IMR-90 (cell line): Measurements from ENCODE around the gene CABP4. TPM values are rescaled to one million over a fixed set of nuclear protein-coding genes. Genes with fewer than 3 reads are reported as not detected.

Experiments used
- ATAC-seq: fragments of 200-7000 bp; cut with Tn5 transposase; 2 replicates; pipeline ENCODE4 v1.9.1; 2020; ENCODE audit warnings: low read depth, mild to moderate bottlenecking, moderate library complexity
- BruUV-seq: library from RNA; stranded (reverse); fragments of 400-500 nt; replicated peaks from 2 replicates; lab custom pipeline; 2021; lab: Mats Ljungman, UMichigan
- CTCF ChIA-PET: fragments of 300-600 bp; formaldehyde crosslinking; extraction: SDS; loops from one replicate; lab custom pipeline; 2021; ENCODE audit warnings: antibody characterized with exemption; lab: Yijun Ruan, JAX
- POLR2A ChIA-PET: fragments of 300-600 bp; sonication (Branson Sonifier 250); formaldehyde crosslinking; loops from one replicate; lab custom pipeline; 2022; ENCODE audit warnings: antibody characterized with exemption; ENCODE audit not compliant: unreplicated experiment; lab: Charles Lee
- DNase-seq: peaks from one replicate; pipeline ENCODE4 v3.0.0; 2013
- H2AFZ ChIP-seq: replicated peaks from 2 replicates; pipeline ENCODE3; 2013; ENCODE audit warnings: low read length, mild to moderate bottlenecking; ENCODE audit not compliant: poor library complexity
- H2AK5ac ChIP-seq: 2 replicates; pipeline ENCODE4 v1.6.1; 2013; ENCODE audit warnings: low read depth, low read length, inconsistent platforms
- H2AK9ac ChIP-seq: replicated peaks from 2 replicates; pipeline ENCODE3; 2013; ENCODE audit warnings: mild to moderate bottlenecking, low read depth, low read length, moderate library complexity; ENCODE audit not compliant: poor library complexity
- H2BK120ac ChIP-seq: 2 replicates; pipeline ENCODE4 v1.6.1; 2013; ENCODE audit warnings: low read depth, low read length, inconsistent platforms
- H2BK15ac ChIP-seq: 3 replicates; pipeline ENCODE4 v1.6.1; 2013; ENCODE audit warnings: low read depth, low read length, inconsistent platforms
- H2BK20ac ChIP-seq: 2 replicates; pipeline ENCODE4 v1.6.1; 2013; ENCODE audit warnings: low read depth, mild to moderate bottlenecking, inconsistent platforms, low read length, moderate library complexity
- H2BK5ac ChIP-seq: 2 replicates; pipeline ENCODE4 v1.6.1; 2013; ENCODE audit warnings: mild to moderate bottlenecking, low read depth, low read length, inconsistent platforms; ENCODE audit not compliant: poor library complexity, severe bottlenecking
- H3K14ac ChIP-seq: replicated peaks from 2 replicates; pipeline ENCODE4 v1.6.1; 2013; ENCODE audit warnings: low read depth, low read length, inconsistent platforms
- H3K18ac ChIP-seq: 2 replicates; pipeline ENCODE4 v1.6.1; 2013; ENCODE audit warnings: low read depth, low read length, control low read depth
- H3K23ac ChIP-seq: 2 replicates; pipeline ENCODE4 v1.6.1; 2013; ENCODE audit warnings: low read depth, low read length, inconsistent platforms
- H3K27ac ChIP-seq: 2 replicates; pipeline ENCODE4 v1.5.1; 2013; ENCODE audit warnings: mild to moderate bottlenecking, control low read depth, low read length; ENCODE audit not compliant: insufficient read depth
- H3K27me3 ChIP-seq: 2 replicates; pipeline ENCODE4 v1.6.1; 2013; ENCODE audit warnings: low read length; ENCODE audit not compliant: control insufficient read depth, insufficient read depth
- H3K36me3 ChIP-seq: 2 replicates; pipeline ENCODE4 v1.6.1; 2013; ENCODE audit warnings: low read length, mixed read lengths; ENCODE audit not compliant: control insufficient read depth, insufficient read depth
- H3K4ac ChIP-seq: 2 replicates; pipeline ENCODE4 v1.6.1; 2013; ENCODE audit warnings: low read depth, low read length, inconsistent platforms
- H3K4me1 ChIP-seq: 2 replicates; pipeline ENCODE4 v1.6.1; 2013; ENCODE audit warnings: low read length, mixed read lengths; ENCODE audit not compliant: control insufficient read depth, insufficient read depth
- H3K4me2 ChIP-seq: 2 replicates; pipeline ENCODE4 v1.6.1; 2013; ENCODE audit warnings: low read depth, mild to moderate bottlenecking, control low read depth, low read length, moderate library complexity
- H3K4me3 ChIP-seq: 2 replicates; pipeline ENCODE4 v1.5.1; 2013; ENCODE audit warnings: low read depth, mild to moderate bottlenecking, control low read depth, low read length, moderate library complexity; ENCODE audit not compliant: insufficient read depth
- H3K56ac ChIP-seq: 2 replicates; pipeline ENCODE4 v1.6.1; 2013; ENCODE audit warnings: low read length, inconsistent platforms; ENCODE audit not compliant: insufficient read depth; ENCODE audit errors: extremely low read depth
- H3K79me1 ChIP-seq, 2 experiments: 2 replicates each; pipeline ENCODE4 v1.6.1; 2013; ENCODE audit warnings: low read length in 2 of 2, inconsistent platforms in 1 of 2, low read depth in 1 of 2
- H3K9ac ChIP-seq: 2 replicates; pipeline ENCODE4 v1.6.1; 2013; ENCODE audit warnings: low read depth, low read length, control low read depth
- H3K9me1 ChIP-seq: 2 replicates; pipeline ENCODE4 v1.6.1; 2013; ENCODE audit warnings: low read length, inconsistent platforms; ENCODE audit not compliant: insufficient read depth
- H3K9me3 ChIP-seq: 2 replicates; pipeline ENCODE4 v1.6.1; 2013; ENCODE audit warnings: low read length; ENCODE audit not compliant: control insufficient read depth, insufficient read depth
- H4K20me1 ChIP-seq: 2 replicates; pipeline ENCODE4 v1.6.1; 2013; ENCODE audit warnings: low read length, inconsistent platforms; ENCODE audit not compliant: insufficient read depth
- H4K5ac ChIP-seq: 2 replicates; pipeline ENCODE4 v1.6.1; 2013; ENCODE audit warnings: mild to moderate bottlenecking, low read depth, low read length, control low read depth
- H4K8ac ChIP-seq, 2 experiments: 2 replicates each; pipeline ENCODE4 v1.6.1; 2013; ENCODE audit warnings: low read depth in 2 of 2, low read length in 2 of 2, control low read depth in 1 of 2, inconsistent platforms in 1 of 2
- H4K91ac ChIP-seq: 2 replicates; pipeline ENCODE4 v1.6.1; 2013; ENCODE audit warnings: low read depth, low read length, inconsistent platforms; ENCODE audit not compliant: insufficient read depth
- BHLHE40 ChIP-seq: fragments of 150-350 bp; IDR thresholded peaks from 2 replicates; pipeline ENCODE4 v1.6.1; 2016; ENCODE audit warnings: mild to moderate bottlenecking, low read depth, low read length
- CEBPB ChIP-seq: IDR thresholded peaks from 2 replicates; pipeline ENCODE4 v1.6.1; 2012; ENCODE audit warnings: low read depth, low read length, improper control_type of control experiment
- CHD1 ChIP-seq: IDR thresholded peaks from 2 replicates; pipeline ENCODE4 v1.6.1; 2012; ENCODE audit warnings: low read depth, low read length, improper control_type of control experiment
- CTCF ChIP-seq: conservative IDR thresholded peaks from 2 replicates; pipeline ENCODE4 v1.5.1; 2012; ENCODE audit warnings: mild to moderate bottlenecking, low read depth, low read length, improper control_type of control experiment
- ELK1 ChIP-seq: fragments of 150-350 bp; IDR thresholded peaks from 2 replicates; pipeline ENCODE4 v1.6.1; 2016; ENCODE audit warnings: low read depth, mild to moderate bottlenecking, low read length, moderate library complexity, borderline replicate concordance
- FOS ChIP-seq: fragments of 150-350 bp; IDR thresholded peaks from 2 replicates; pipeline ENCODE4 v1.6.1; 2016; ENCODE audit warnings: low read depth, low read length
- MAFK ChIP-seq: IDR thresholded peaks from 2 replicates; pipeline ENCODE4 v1.6.1; 2012; ENCODE audit warnings: low read depth, low read length, improper control_type of control experiment
- MAZ ChIP-seq: IDR thresholded peaks from 2 replicates; pipeline ENCODE4 v1.6.1; 2012; ENCODE audit warnings: low read depth, mild to moderate bottlenecking, low read length, improper control_type of control experiment, moderate library complexity, borderline replicate concordance
- MXI1 ChIP-seq: IDR thresholded peaks from 2 replicates; pipeline ENCODE4 v1.6.1; 2012; ENCODE audit warnings: low read depth, mild to moderate bottlenecking, low read length, moderate library complexity, borderline replicate concordance
- NFE2L2 ChIP-seq: fragments of 150-350 bp; IDR thresholded peaks from 2 replicates; pipeline ENCODE4 v1.6.1; 2016; ENCODE audit warnings: low read depth, mild to moderate bottlenecking, low read length
- POLR2A ChIP-seq: IDR thresholded peaks from 2 replicates; pipeline ENCODE4 v1.6.1; 2012; ENCODE audit warnings: mild to moderate bottlenecking, low read depth, low read length
- RAD21 ChIP-seq: IDR thresholded peaks from 2 replicates; pipeline ENCODE4 v1.6.1; 2012; ENCODE audit warnings: low read length, improper control_type of control experiment
- RCOR1 ChIP-seq: IDR thresholded peaks from 2 replicates; pipeline ENCODE4 v1.6.1; 2012; ENCODE audit warnings: mild to moderate bottlenecking, low read length, improper control_type of control experiment; ENCODE audit not compliant: insufficient replicate concordance
- RFX5 ChIP-seq: IDR thresholded peaks from 2 replicates; pipeline ENCODE4 v1.8.0; 2012; ENCODE audit warnings: low read depth, mild to moderate bottlenecking, low read length, moderate library complexity
- SMC3 ChIP-seq: fragments of 150-350 bp; IDR thresholded peaks from 2 replicates; pipeline ENCODE4 v1.6.1; 2016; ENCODE audit warnings: low read depth, mild to moderate bottlenecking, antibody characterized with exemption, low read length, moderate library complexity
- WGBS, 2 experiments: methylation state at CpG; one replicate each; pipeline versions ENCODE4 v1.1.5 to v1.1.7; 2013; ENCODE audit warnings: missing lambda C conversion rate in 2 of 2; ENCODE audit not compliant: insufficient read length in 1 of 2; ENCODE audit errors: extremely low coverage in 2 of 2; 5-methylcytosine and 5-hydroxymethylcytosine counted together
- dilution Hi-C: fragments of 300-500 bp; cut with HindIII; formaldehyde crosslinking; loops from one replicate; pipeline ENCODE4 v1.14.3; 2018; ENCODE audit warnings: low sequenced_read_pairs; ENCODE audit not compliant: unreplicated experiment
- in situ Hi-C: fragments of 300-500 bp; cut with MboI; formaldehyde crosslinking; loops from 3 replicates; pipeline ENCODE4 v1.14.3; 2019; ENCODE audit warnings: low sequenced_read_pairs, inconsistent platforms, mixed read lengths
- intact Hi-C: fragments of 100-400 bp; cut with micrococcal nuclease; formaldehyde crosslinking; loops from 2 replicates; pipeline ENCODE4 v1.10.0; 2022
- polyA plus RNA-seq, 3 experiments: library from polyadenylated mRNA; depleted of rRNA; stranded (reverse); fragments of >200 nt; gene quantifications; 2 replicates each; pipeline ENCODE4 v1.2.3, GENCODE V29; 2012; ENCODE audit warnings: low replicate concordance in 1 of 3
- total RNA-seq: library from RNA; depleted of rRNA; stranded (reverse); fragments of >200 nt; gene quantifications from 2 replicates; pipeline ENCODE4 v1.2.3, GENCODE V29; 2012

Gene CABP4
- total and polyA plus RNA-seq, 2 of the 4 experiments (the other 2 are of a cell fraction) = not detected

- no peak for ATAC-seq
- DNase-seq = no peak
- H3K56ac ChIP-seq = no peak overlapping the region; the same call in 1 of the 2 replicates
- H2BK120ac ChIP-seq = no peak overlapping the region
- no TSS peak for BruUV-seq
- H2BK5ac ChIP-seq = no peak overlapping the region
- no peak overlapping the region; a peak in 1 of 4 replicates for H4K8ac ChIP-seq
- no peak overlapping the region for H3K27ac ChIP-seq
- WGBS, 2 experiments = 100% methylated on average over 5 of the region's 16 CpGs; no CpG with 5 or more reads in 1 of the 2 experiments
- in situ Hi-C loops = no loop called here
- peak overlapping the region; percentile 27; the same call in 1 of the 2 replicates for H2AK5ac ChIP-seq
- peaks cover 3% of the 10 kb centered on the region; the same call in 1 of the 2 replicates for H3K4me1 ChIP-seq
- H2AFZ ChIP-seq = peak overlapping the region; percentile 69
- H3K9me3 ChIP-seq = no peaks in the 10 kb centered on the region
- no peaks in the 10 kb centered on the region for H3K27me3 ChIP-seq
- ChIA-PET CTCF (interaction anchor here (0.7 kb wide), 1 partner anchor 985 kb away, joined by 3 read pairs; no protein-coding TSS in a partner anchor), POLR2A (interaction anchor here (0.6 kb wide), 1 partner anchor 461 kb away, joined by 3 read pairs; the partner anchor contains the start of gene SYT12)
- H3K23ac ChIP-seq = no peak overlapping the region
- no peak overlapping the region for H4K91ac ChIP-seq
- H4K5ac ChIP-seq = no peak overlapping the region
- intact Hi-C loops = loop anchor here (5.0 kb wide), 1 partner anchor 62 kb away; no protein-coding TSS in a partner anchor
- H3K4me2 ChIP-seq = peak overlapping the region; percentile 55; the same call in 1 of the 2 replicates
- H2BK15ac ChIP-seq = no peak overlapping the region
- H3K9me1 ChIP-seq = peaks cover 15% of the 10 kb centered on the region
- H3K4ac ChIP-seq = no peak overlapping the region
- no peaks in the 10 kb centered on the region; the same call in 1 of the 2 replicates for H4K20me1 ChIP-seq
- no peak overlapping the region for H3K9ac ChIP-seq
- peaks cover 8% of the 10 kb centered on the region for H3K36me3 ChIP-seq
- peaks cover 14 to 38% of the 10 kb centered on the region in 2 experiments for H3K79me1 ChIP-seq
- H2AK9ac ChIP-seq = peak overlapping the region; percentile 85
- no peak overlapping the region for H2BK20ac ChIP-seq
- no peak overlapping the region for H3K18ac ChIP-seq
- no peak overlapping the region for H3K14ac ChIP-seq
- H3K4me3 ChIP-seq = no peak overlapping the region
- dilution Hi-C loops = no loop called here
- no peak for TF ChIP-seq CHD1
- TF ChIP-seq RCOR1 = no peak
- no peak for TF ChIP-seq CEBPB
- no peak for TF ChIP-seq CTCF
- TF ChIP-seq BHLHE40 = no peak
- TF ChIP-seq RFX5 = no peak
- TF ChIP-seq RAD21 = no peak
- TF ChIP-seq NFE2L2 = no peak
- TF ChIP-seq POLR2A = no peak
- TF ChIP-seq ELK1 = no peak
- TF ChIP-seq MAZ = no peak
- TF ChIP-seq MXI1 = no peak
- TF ChIP-seq FOS = no peak
- no peak for TF ChIP-seq SMC3
- TF ChIP-seq MAFK = no peak
Measured at GRCh38 chr11:67483831-67484665, 28.9 kb downstream of the CABP4 start.
